ENCODE data around the gene PVALB.
"Not testable (repeated sequence)": the region's sequence is repeated elsewhere in the genome, so short reads cannot be mapped to it uniquely, and the experiment has no call there.

PVALB gene

GRCh38 chr22:36756746-36757655, 59.8 kb downstream of the PVALB start:
- TF ChIP-seq EZH2phosphoT487 (IDR thresholded peaks at IDR 0.05; ENCODE audit: borderline replicate concordance, low read length) (no peak), CTCF (IDR thresholded peaks at IDR 0.05; ENCODE audit: low read depth, low read length, poor library complexity, severe bottlenecking) (no peak)
- no peaks in the 10 kb centered on the region for H3K9me3 ChIP-seq (ENCODE audit: control insufficient read depth, insufficient read depth, low read length)

GRCh38 chr22:36756031-36756430, 60.8 kb downstream of the PVALB start:
- Histone ChIP-seq H3K79me2 (ENCODE audit: control insufficient read depth, low read length) (no peaks in the 10 kb centered on the region), H3K27me3 (ENCODE audit: control insufficient read depth, low read length) (peaks cover 16% of the 10 kb centered on the region), H3K9me3 (ENCODE audit: control insufficient read depth, insufficient read depth, low read length) (no peaks in the 10 kb centered on the region), H3K4me1 (ENCODE audit: control insufficient read depth, low read length) (no peaks in the 10 kb centered on the region), H3F3A (ENCODE audit: control insufficient read depth, insufficient read depth) (no peaks in the 10 kb centered on the region), H3K36me3 (ENCODE audit: control insufficient read depth, low read length) (no peaks in the 10 kb centered on the region), H3K4me3 (ENCODE audit: low read length) (no peak overlapping the region), H3K27ac (ENCODE audit: low read depth, low read length) (no peak overlapping the region), H3K9me2 (replicated peaks; ENCODE audit: control insufficient read depth, low read length) (no peaks in the 10 kb centered on the region), H4K20me1 (ENCODE audit: control insufficient read depth, insufficient read depth, low read depth, low read length) (no peaks in the 10 kb centered on the region), H3K4me2 (ENCODE audit: low read length) (no peak overlapping the region)
- TF ChIP-seq CTCF (IDR thresholded peaks at IDR 0.05; ENCODE audit: low read depth, low read length, poor library complexity, severe bottlenecking) (no peak), EZH2phosphoT487 (IDR thresholded peaks at IDR 0.05; ENCODE audit: borderline replicate concordance, low read length) (no peak)

More at GRCh38 chr22:36756746-36757655, 59.8 kb downstream of the PVALB start:
- Histone ChIP-seq H4K20me1 (ENCODE audit: control insufficient read depth, insufficient read depth, low read depth, low read length) (no peaks in the 10 kb centered on the region), H3K27ac (ENCODE audit: low read depth, low read length) (no peak overlapping the region), H3K27me3 (ENCODE audit: control insufficient read depth, low read length) (peaks cover 16% of the 10 kb centered on the region), H3K79me2 (ENCODE audit: control insufficient read depth, low read length) (no peaks in the 10 kb centered on the region), H3F3A (ENCODE audit: control insufficient read depth, insufficient read depth) (no peaks in the 10 kb centered on the region), H3K36me3 (ENCODE audit: control insufficient read depth, low read length) (no peaks in the 10 kb centered on the region), H3K9me2 (replicated peaks; ENCODE audit: control insufficient read depth, low read length) (no peaks in the 10 kb centered on the region), H3K4me2 (ENCODE audit: low read length) (no peak overlapping the region), H3K4me1 (ENCODE audit: control insufficient read depth, low read length) (no peaks in the 10 kb centered on the region), H3K4me3 (ENCODE audit: low read length) (no peak overlapping the region)

GRCh38 chr22:36755316-36755715, 61.5 kb downstream of the PVALB start:
- Histone ChIP-seq H3K4me1 (ENCODE audit: control insufficient read depth, low read length) (no peaks in the 10 kb centered on the region), H3K9me3 (ENCODE audit: control insufficient read depth, insufficient read depth, low read length) (no peaks in the 10 kb centered on the region), H3K9me2 (replicated peaks; ENCODE audit: control insufficient read depth, low read length) (no peaks in the 10 kb centered on the region), H4K20me1 (ENCODE audit: control insufficient read depth, insufficient read depth, low read depth, low read length) (no peaks in the 10 kb centered on the region), H3K79me2 (ENCODE audit: control insufficient read depth, low read length) (no peaks in the 10 kb centered on the region), H3K36me3 (ENCODE audit: control insufficient read depth, low read length) (no peaks in the 10 kb centered on the region), H3F3A (ENCODE audit: control insufficient read depth, insufficient read depth) (no peaks in the 10 kb centered on the region), H3K4me3 (ENCODE audit: low read length) (no peak overlapping the region), H3K4me2 (ENCODE audit: low read length) (no peak overlapping the region), H3K27ac (ENCODE audit: low read depth, low read length) (no peak overlapping the region), H3K27me3 (ENCODE audit: control insufficient read depth, low read length) (peaks cover 16% of the 10 kb centered on the region)
- TF ChIP-seq CTCF (IDR thresholded peaks at IDR 0.05; ENCODE audit: low read depth, low read length, poor library complexity, severe bottlenecking) (no peak), EZH2phosphoT487 (IDR thresholded peaks at IDR 0.05; ENCODE audit: borderline replicate concordance, low read length) (no peak)

- H3K9me3 ChIP-seq (ENCODE audit: control insufficient read depth, insufficient read depth, low read length); H4K20me1 ChIP-seq (ENCODE audit: control insufficient read depth, insufficient read depth, low read depth, low read length); H3K79me2 ChIP-seq (ENCODE audit: control insufficient read depth, low read length); H3K27ac ChIP-seq (ENCODE audit: low read depth, low read length); H3K9me2 ChIP-seq (replicated peaks; ENCODE audit: control insufficient read depth, low read length); H3K36me3 ChIP-seq (ENCODE audit: control insufficient read depth, low read length); H3K4me3 ChIP-seq (ENCODE audit: low read length); H3K4me1 ChIP-seq (ENCODE audit: control insufficient read depth, low read length); H3F3A ChIP-seq (ENCODE audit: control insufficient read depth, insufficient read depth); H3K4me2 ChIP-seq (ENCODE audit: low read length): not testable (repeated sequence)
- peaks cover 16% of the 10 kb centered on the region for H3K27me3 ChIP-seq (ENCODE audit: control insufficient read depth, low read length)
Observed at GRCh38 chr22:36754881-36755280, 62.0 kb downstream of the PVALB start.
